CD4-positive, CD25-positive, alpha-beta regulatory T cell (primary cell): Measurements from ENCODE around the gene KBTBD2. TPM values are rescaled to one million over a fixed set of nuclear protein-coding genes. Genes with fewer than 3 reads are reported as not detected.
"Not testable (repeated sequence)": the region's sequence is repeated elsewhere in the genome, so short reads cannot be mapped to it uniquely, and the experiment has no call there.

Experiments used
- ATAC-seq, 2 donors: fragments of 150-1000 bp; cut with Tn5 transposase; one replicate each; pipeline ENCODE4 v1.10.0; 2021; ENCODE audit warnings: low read depth in 2 of 2, moderate number of reproducible peaks in 2 of 2, moderate library complexity in 1 of 2
- DNase-seq, 3 donors: peaks; one replicate each; pipeline versions ENCODE4 v3.0.0 to v3.0.0-alpha.2; 2012 to 2022; ENCODE audit warnings: mixed read lengths in 1 of 3
- H3K27ac ChIP-seq: one replicate; pipeline ENCODE4 v1.7.0; 2013; ENCODE audit warnings: mild to moderate bottlenecking, low read length; ENCODE audit not compliant: insufficient read depth, poor library complexity, severe bottlenecking
- H3K27me3 ChIP-seq: one replicate; pipeline ENCODE4 v1.7.0; 2013; ENCODE audit warnings: low read length; ENCODE audit not compliant: control insufficient read depth, insufficient read depth
- H3K36me3 ChIP-seq: one replicate; pipeline ENCODE4 v1.7.0; 2013; ENCODE audit warnings: mild to moderate bottlenecking, low read length, moderate library complexity; ENCODE audit not compliant: control insufficient read depth, insufficient read depth
- H3K4me1 ChIP-seq: 2 replicates; pipeline ENCODE4 v1.7.0; 2013; ENCODE audit warnings: mild to moderate bottlenecking, low read length; ENCODE audit not compliant: insufficient read depth, control insufficient read depth, poor library complexity, severe bottlenecking
- H3K4me3 ChIP-seq: one replicate; pipeline ENCODE4 v1.7.0; 2013; ENCODE audit warnings: low read depth, mild to moderate bottlenecking, low read length, moderate library complexity
- H3K9me3 ChIP-seq, 2 experiments: 1 replicate in 1 of 2; 2 replicates in 1 of 2; pipeline ENCODE4 v1.7.0; 2013; ENCODE audit warnings: low read length in 2 of 2, mild to moderate bottlenecking in 1 of 2, moderate library complexity in 1 of 2; ENCODE audit not compliant: control insufficient read depth in 2 of 2
- H3K27ac Mint-ChIP-seq, 3 donors: one replicate each; pipeline ENCODE4 v1.8.0; 2020 to 2022; ENCODE audit warnings: mild to moderate bottlenecking in 3 of 3, mixed read lengths in 3 of 3, moderate library complexity in 2 of 3
- H3K27me3 Mint-ChIP-seq: one replicate; pipeline ENCODE4 v1.8.0; 2022; ENCODE audit warnings: mild to moderate bottlenecking, mixed read lengths
- H3K36me3 Mint-ChIP-seq: one replicate; pipeline ENCODE4 v1.8.0; 2020; ENCODE audit warnings: mixed read lengths
- H3K4me1 Mint-ChIP-seq, 4 donors: one replicate each; pipeline ENCODE4 v1.8.0; 2020 to 2022; ENCODE audit warnings: mixed read lengths in 4 of 4, mild to moderate bottlenecking in 1 of 4
- H3K4me3 Mint-ChIP-seq, 4 donors: one replicate each; pipeline ENCODE4 v1.8.0; 2020 to 2022; ENCODE audit warnings: mild to moderate bottlenecking in 4 of 4, mixed read lengths in 4 of 4, moderate library complexity in 3 of 4
- H3K9me3 Mint-ChIP-seq, 7 donors: one replicate each; pipeline ENCODE4 v1.8.0; 2020 to 2022; ENCODE audit warnings: mixed read lengths in 7 of 7, mild to moderate bottlenecking in 3 of 7, moderate library complexity in 2 of 7
- polyA plus RNA-seq, 4 donors: library from polyadenylated mRNA; unstranded; fragments of 300-500 nt; fragmentation: Illumina TruSeq; gene quantifications; one replicate each; pipeline ENCODE4 v1.2.3, GENCODE V29; 2021
- total RNA-seq: library from RNA; stranded (reverse); gene quantifications from one replicate; pipeline ENCODE4 v1.2.3, GENCODE V29; 2022

KBTBD2 gene
- total and polyA plus RNA-seq, 5 donors from 2014 or later, result 17.2 to 121 (median 23.6) TPM

DNA sequence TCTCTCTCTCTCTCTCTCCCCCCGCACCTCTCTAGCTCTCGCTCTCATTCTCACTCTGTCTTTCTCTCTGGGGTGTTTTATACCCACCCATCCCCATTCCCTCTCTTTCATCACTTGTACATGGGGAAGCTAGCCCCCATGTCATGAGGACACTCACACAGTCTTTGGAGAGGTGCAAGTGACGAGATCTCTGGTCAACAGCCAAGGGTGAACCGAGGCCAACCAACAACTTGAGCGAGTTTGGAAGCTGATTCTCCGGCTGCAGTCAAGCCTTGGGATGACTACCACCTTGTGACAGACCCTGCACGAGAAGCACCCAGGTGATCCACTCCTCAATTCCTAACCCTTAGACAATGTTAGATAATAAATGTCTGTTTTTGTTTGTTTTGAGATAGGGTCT, 10.1 kb upstream of the KBTBD2 start:
- H3K27me3 ChIP-seq, result no peaks in the 10 kb centered on the region
- H3K27ac ChIP-seq, result no peak overlapping the region
- H3K36me3 ChIP-seq, result no peaks in the 10 kb centered on the region
- no peaks in the 10 kb centered on the region for H3K36me3 Mint-ChIP-seq
- H3K9me3 ChIP-seq, result no peaks in the 10 kb centered on the region
- H3K4me1 ChIP-seq, result peaks cover 14% of the 10 kb centered on the region
- H3K4me3 Mint-ChIP-seq, result no peak overlapping the region
- H3K27me3 Mint-ChIP-seq, result peaks cover 13% of the 10 kb centered on the region
- no peak overlapping the region for H3K27ac Mint-ChIP-seq
- H3K4me1 Mint-ChIP-seq, result peaks cover 7 to 26% (median 16%) of the 10 kb centered on the region in 4 donors
- no peak overlapping the region for H3K4me3 ChIP-seq
- ATAC-seq (no peak), DNase-seq (no peak)
- H3K9me3 Mint-ChIP-seq, result no peaks in the 10 kb centered on the region

DNA sequence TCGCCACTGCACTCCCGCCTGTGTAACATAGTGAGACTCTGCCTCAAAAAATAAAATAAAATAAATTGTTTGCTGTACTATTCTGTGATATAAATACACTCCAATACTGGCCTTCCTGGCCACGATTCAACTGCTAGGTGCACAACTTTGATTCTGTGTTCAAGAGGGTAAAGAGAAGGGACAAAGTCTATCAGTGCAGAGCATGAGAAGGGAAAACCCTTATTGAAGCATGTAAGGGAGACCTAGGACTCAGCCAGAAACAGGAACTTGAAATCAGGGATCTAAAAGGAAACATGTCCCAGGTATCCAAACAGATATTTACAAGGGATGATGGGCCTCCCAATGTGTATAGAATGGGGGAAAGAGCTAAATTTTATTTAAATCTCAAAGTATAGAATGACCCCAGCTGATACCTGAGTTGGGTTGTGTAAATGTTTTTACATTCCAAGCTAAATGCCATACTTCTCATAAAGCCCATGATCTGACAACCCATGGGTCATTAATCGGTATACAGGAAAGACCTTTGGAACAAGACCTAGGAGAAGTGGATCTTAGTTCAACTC, 9.0 kb upstream of the KBTBD2 start:
- ATAC-seq (no peak), DNase-seq (no peak)
- H3K4me3 Mint-ChIP-seq, result no peak overlapping the region
- H3K4me3 ChIP-seq, result no peak overlapping the region
- H3K9me3 ChIP-seq, result no peaks in the 10 kb centered on the region
- no peaks in the 10 kb centered on the region for H3K27me3 ChIP-seq
- H3K36me3 Mint-ChIP-seq, result no peaks in the 10 kb centered on the region
- H3K27ac Mint-ChIP-seq, result peak overlapping the region in 1 of 3 donors; percentile 69
- H3K4me1 Mint-ChIP-seq, result peaks cover 7 to 19% (median 13%) of the 10 kb centered on the region in 4 donors
- no peaks in the 10 kb centered on the region for H3K9me3 Mint-ChIP-seq
- peaks cover 13% of the 10 kb centered on the region for H3K27me3 Mint-ChIP-seq
- no peak overlapping the region for H3K27ac ChIP-seq
- H3K36me3 ChIP-seq, result no peaks in the 10 kb centered on the region
- peaks cover 12% of the 10 kb centered on the region for H3K4me1 ChIP-seq

DNA sequence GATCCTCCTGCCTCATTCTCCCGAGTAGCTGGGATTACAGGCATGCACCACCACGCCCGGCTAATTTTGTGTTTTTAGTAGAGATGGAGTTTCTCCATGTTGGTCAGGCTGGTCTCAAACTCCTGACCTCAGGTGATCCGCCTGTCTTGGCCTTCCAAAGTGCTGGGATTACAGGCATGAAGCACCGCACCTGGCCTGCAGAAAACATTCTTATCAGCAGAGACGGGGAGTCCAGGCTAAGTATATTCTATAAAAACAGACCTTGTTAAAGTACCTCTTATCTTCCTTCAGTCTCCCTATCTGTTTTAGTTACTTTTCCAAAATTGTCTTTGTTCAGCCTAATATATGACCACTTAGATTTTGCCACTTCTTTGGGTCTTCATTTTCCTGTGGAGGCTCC, 5.8 kb upstream of the KBTBD2 start:
- not testable (repeated sequence) for ATAC-seq, H3K27ac Mint-ChIP-seq

DNA sequence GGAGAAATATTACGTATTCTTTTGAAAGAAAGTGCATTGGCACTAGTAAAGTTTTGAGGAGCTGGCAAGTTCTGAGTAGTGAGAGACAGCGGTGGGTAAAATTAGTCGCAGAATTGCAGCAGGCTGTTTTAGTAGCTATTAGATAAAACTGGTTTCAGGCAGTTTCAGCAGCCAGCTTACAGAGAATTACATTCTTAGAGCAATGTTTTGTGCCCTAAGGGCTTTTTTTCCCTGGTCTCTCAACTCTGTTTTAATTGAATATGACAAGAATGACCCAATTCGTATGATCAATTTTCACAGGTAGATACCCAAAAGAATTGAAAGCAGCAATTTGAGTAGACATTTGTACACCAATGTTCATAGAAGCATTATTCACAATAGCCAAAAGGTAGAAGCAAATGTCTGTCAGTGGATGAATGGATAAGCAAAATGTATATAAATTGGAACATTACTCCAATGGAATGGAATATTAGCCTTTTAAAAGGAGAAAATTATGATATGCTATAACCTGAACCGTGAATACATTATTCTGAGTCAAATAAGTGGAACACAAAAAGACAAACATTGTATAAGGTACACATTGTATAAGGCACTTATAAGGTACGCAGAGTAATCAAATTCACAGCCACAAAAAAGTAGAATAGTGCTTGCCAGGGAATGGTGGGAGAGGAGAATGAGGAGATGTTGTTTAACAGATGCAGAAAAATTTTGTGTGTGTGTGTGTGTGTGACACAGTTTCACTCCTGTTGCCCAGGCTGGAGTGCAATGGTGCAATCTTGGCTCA, 5.2 kb upstream of the KBTBD2 start:
- Mint-ChIP-seq H3K36me3 (no peaks in the 10 kb centered on the region), H3K4me1 (peaks cover 10 to 26% (median 20%) of the 10 kb centered on the region in 4 donors)

More for the DNA sequence above, 5.8 kb upstream of the KBTBD2 start:
- H3K4me3 Mint-ChIP-seq, result peak overlapping the region in 1 of 4 donors; percentile 29
- H3K27ac ChIP-seq, H3K9me3 ChIP-seq, DNase-seq, H3K27me3 ChIP-seq, H3K36me3 Mint-ChIP-seq, H3K9me3 Mint-ChIP-seq, H3K4me3 ChIP-seq, H3K36me3 ChIP-seq: not testable (repeated sequence)
- H3K27me3 Mint-ChIP-seq, result peaks cover 13% of the 10 kb centered on the region
- H3K4me1 Mint-ChIP-seq, result peaks cover 10 to 20% (median 18%) of the 10 kb centered on the region in 4 donors
- H3K4me1 ChIP-seq, result peaks cover 14% of the 10 kb centered on the region

DNA sequence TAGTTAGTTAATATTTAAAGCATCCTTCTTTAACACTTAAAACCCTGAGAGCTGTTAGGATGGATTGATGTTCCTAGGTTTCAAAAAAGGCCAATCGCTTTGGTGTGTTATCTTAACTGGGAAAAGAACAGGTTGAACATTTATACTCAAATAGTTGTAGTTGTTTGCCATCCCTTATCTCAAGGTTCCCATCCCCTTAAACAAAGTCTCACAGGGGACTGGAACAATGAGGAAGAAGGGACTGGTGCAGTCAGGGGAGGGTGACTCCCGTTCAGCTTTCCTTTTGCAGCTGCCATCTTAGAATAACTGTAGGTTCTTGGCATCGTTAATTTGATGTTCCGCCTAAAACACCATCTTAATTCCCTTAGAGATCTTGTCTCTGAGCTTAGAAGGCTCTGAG, 2.6 kb upstream of the KBTBD2 start:
- no peaks in the 10 kb centered on the region for H3K36me3 ChIP-seq
- peaks cover 0 to 4% (median 0%) of the 10 kb centered on the region in 7 donors for H3K9me3 Mint-ChIP-seq
- peak overlapping the region in 2 of 4 donors; percentile 92 to 93 for H3K4me3 Mint-ChIP-seq
- peaks cover 17 to 42% (median 27%) of the 10 kb centered on the region in 4 donors for H3K4me1 Mint-ChIP-seq
- peaks cover 28% of the 10 kb centered on the region for H3K4me1 ChIP-seq
- H3K27me3 ChIP-seq, result no peaks in the 10 kb centered on the region
- DNase-seq (no peak), ATAC-seq (no peak)
- H3K27ac Mint-ChIP-seq, result peak overlapping the region in 2 of 3 donors; percentile 18 to 99
- H3K9me3 ChIP-seq, result no peaks in the 10 kb centered on the region
- H3K27me3 Mint-ChIP-seq, result peaks cover 18% of the 10 kb centered on the region
- no peaks in the 10 kb centered on the region for H3K36me3 Mint-ChIP-seq
- no peak overlapping the region for H3K27ac ChIP-seq
- H3K4me3 ChIP-seq, result no peak overlapping the region

More for the DNA sequence above, 5.2 kb upstream of the KBTBD2 start:
- Histone ChIP-seq H3K9me3 (no peaks in the 10 kb centered on the region), H3K4me1 (peaks cover 17% of the 10 kb centered on the region), H3K4me3 (no peak overlapping the region), H3K27me3 (no peaks in the 10 kb centered on the region), H3K27ac (no peak overlapping the region), H3K36me3 (no peaks in the 10 kb centered on the region)
- ATAC-seq (no peak), DNase-seq (no peak)
- no peaks in the 10 kb centered on the region for H3K9me3 Mint-ChIP-seq
- H3K27ac Mint-ChIP-seq, result peak overlapping the region in 1 of 3 donors; percentile 76
- H3K27me3 Mint-ChIP-seq, result peaks cover 13% of the 10 kb centered on the region
- H3K4me3 Mint-ChIP-seq, result no peak overlapping the region

DNA sequence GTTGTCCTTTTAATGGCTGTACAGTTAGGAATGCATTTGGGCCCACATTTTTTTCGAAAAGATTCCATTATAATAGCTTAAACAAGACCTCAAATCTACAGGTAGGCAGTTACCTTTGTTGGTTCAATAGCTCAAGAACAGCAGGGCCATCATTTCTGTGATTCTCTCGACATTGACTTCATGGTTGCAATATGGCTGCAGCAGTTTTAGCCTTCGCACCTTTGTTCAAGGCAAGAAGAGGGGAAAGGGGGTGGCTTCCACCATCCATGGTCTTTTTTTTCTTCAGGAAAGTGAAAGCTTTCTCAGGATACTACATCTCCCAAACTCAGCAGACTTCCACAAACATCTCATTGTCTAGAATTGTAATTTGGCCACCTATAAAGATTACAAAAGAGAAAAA, 2.2 kb upstream of the KBTBD2 start:
- Histone ChIP-seq H3K36me3 (no peaks in the 10 kb centered on the region), H3K27me3 (no peaks in the 10 kb centered on the region), H3K4me1 (peaks cover 31% of the 10 kb centered on the region), H3K9me3 (no peaks in the 10 kb centered on the region), H3K27ac (peak overlapping the region; percentile 99), H3K4me3 (no peak overlapping the region)
- Mint-ChIP-seq H3K27ac (peak overlapping the region; percentile 18 to 100 (median 99)), H3K4me3 (peak overlapping the region; percentile 34 to 95 (median 92)), H3K27me3 (peaks cover 13% of the 10 kb centered on the region), H3K4me1 (peaks cover 19 to 46% (median 30%) of the 10 kb centered on the region in 4 donors), H3K9me3 (peaks cover 0 to 4% (median 0%) of the 10 kb centered on the region in 7 donors), H3K36me3 (peaks cover 2% of the 10 kb centered on the region)
- ATAC-seq (no peak), DNase-seq (no peak)

- Mint-ChIP-seq H3K27ac (peak overlapping the region; percentile 99 to 100 (median 99)), H3K4me3 (peak overlapping the region; percentile 92 to 95 (median 93)), H3K4me1 (peaks cover 24 to 52% (median 35%) of the 10 kb centered on the region in 4 donors), H3K9me3 (peaks cover 0 to 4% (median 0%) of the 10 kb centered on the region in 7 donors), H3K36me3 (peaks cover 7% of the 10 kb centered on the region), H3K27me3 (peaks cover 10% of the 10 kb centered on the region)
- ATAC-seq (no peak), DNase-seq (no peak)
- Histone ChIP-seq H3K36me3 (no peaks in the 10 kb centered on the region), H3K4me1 (peaks cover 37% of the 10 kb centered on the region), H3K9me3 (no peaks in the 10 kb centered on the region), H3K27me3 (no peaks in the 10 kb centered on the region), H3K4me3 (peak overlapping the region; percentile 85), H3K27ac (peak overlapping the region; percentile 99)
Measured at GRCh38 chr7:32893207-32893524, 1.6 kb upstream of the KBTBD2 start.
